PC-9 (cell line): Measurements from ENCODE around the gene GNA15. TPM values are rescaled to one million over a fixed set of nuclear protein-coding genes. Genes with fewer than 3 reads are reported as not detected.

ENCODE experiments used
- BruUV-seq: library from RNA; stranded (reverse); fragments of 400-500 nt; replicated peaks from 2 replicates; lab custom pipeline; 2021; lab: Mats Ljungman, UMichigan
- CTCF ChIA-PET: fragments of 300-600 bp; sonication (Branson Sonifier 250); formaldehyde crosslinking; loops from one replicate; lab custom pipeline; 2022; ENCODE audit warnings: antibody characterized with exemption; lab: Charles Lee
- POLR2A ChIA-PET: fragments of 300-600 bp; sonication (Branson Sonifier 250); formaldehyde crosslinking; loops from one replicate; lab custom pipeline; 2022; ENCODE audit warnings: antibody characterized with exemption; ENCODE audit not compliant: unreplicated experiment; lab: Charles Lee
- DNase-seq, 2 experiments: peaks; one replicate each; pipeline versions ENCODE4 v3.0.0 to v3.0.0-alpha.2; 2015 to 2022; ENCODE audit warnings: mixed read lengths in 1 of 2
- H2AFZ ChIP-seq: fragments of 200-600 bp; sonication (generic); 2 replicates; pipeline ENCODE4 v1.8.1; 2017; ENCODE audit warnings: antibody characterized with exemption
- H3F3A ChIP-seq: fragments of 200-600 bp; sonication (generic); 2 replicates; pipeline ENCODE4 v1.8.1; 2017; ENCODE audit warnings: antibody characterized with exemption, mild to moderate bottlenecking, low read depth; ENCODE audit not compliant: insufficient read depth
- H3K27ac ChIP-seq: fragments of 200-600 bp; sonication (generic); 2 replicates; pipeline ENCODE4 v1.6.1; 2016; ENCODE audit warnings: mixed run types
- H3K27me3 ChIP-seq: fragments of 200-600 bp; sonication (generic); 2 replicates; pipeline ENCODE4 v1.6.1; 2016; ENCODE audit warnings: low read depth, mixed run types; ENCODE audit not compliant: insufficient read depth
- H3K36me3 ChIP-seq: fragments of 200-600 bp; sonication (generic); 2 replicates; pipeline ENCODE4 v1.6.1; 2016; ENCODE audit warnings: low read depth, mixed run types
- H3K4me1 ChIP-seq: fragments of 200-600 bp; sonication (generic); replicated peaks from 2 replicates; pipeline ENCODE4 v1.6.1; 2016; ENCODE audit warnings: mixed run types; ENCODE audit not compliant: insufficient read depth
- H3K4me2 ChIP-seq: fragments of 200-600 bp; sonication (generic); 2 replicates; pipeline ENCODE4 v1.6.1; 2017; ENCODE audit warnings: mixed run types
- H3K4me3 ChIP-seq: fragments of 200-600 bp; sonication (generic); 2 replicates; pipeline ENCODE4 v1.6.1; 2016; ENCODE audit warnings: mixed run types
- H3K79me2 ChIP-seq: fragments of 200-600 bp; sonication (generic); 2 replicates; pipeline ENCODE4 v1.6.1; 2017; ENCODE audit warnings: low read depth, mixed run types
- H3K9me2 ChIP-seq: fragments of 200-600 bp; sonication (generic); 2 replicates; pipeline ENCODE4 v1.8.1; 2017; ENCODE audit warnings: mild to moderate bottlenecking; ENCODE audit not compliant: insufficient read depth
- H3K9me3 ChIP-seq: fragments of 200-600 bp; sonication (generic); 2 replicates; pipeline ENCODE4 v1.8.1; 2016; ENCODE audit warnings: low read depth; ENCODE audit not compliant: insufficient read depth
- H4K20me1 ChIP-seq: fragments of 200-600 bp; sonication (generic); 2 replicates; pipeline ENCODE4 v1.8.1; 2017; ENCODE audit not compliant: insufficient read depth
- EZH2 ChIP-seq: fragments of 200-600 bp; sonication (generic); IDR thresholded peaks from 2 replicates; pipeline ENCODE4 v1.8.0; 2017; ENCODE audit warnings: antibody characterized with exemption, low read depth
- intact Hi-C: fragments of 100-400 bp; cut with micrococcal nuclease; formaldehyde crosslinking; loops from one replicate; pipeline ENCODE4 v1.10.0; 2022; ENCODE audit not compliant: unreplicated experiment
- total RNA-seq: library from RNA; stranded (reverse); gene quantifications from 2 replicates; pipeline ENCODE4 v1.2.3, GENCODE V29; 2021
- TF ChIP-seq, protein P1 (sequence below): fragments of 200-600 bp; sonication (generic); conservative IDR thresholded peaks from 2 replicates; pipeline ENCODE4 v1.6.1; 2017; ENCODE audit warnings: mixed run types, antibody characterized with exemption, mild to moderate bottlenecking, moderate library complexity

Gene GNA15
- total RNA-seq, 1 experiment from 2014 or later: 14.2 TPM

- ChIA-PET POLR2A (no interaction called here), CTCF (no interaction called here)
- Histone ChIP-seq H3K36me3 (no peaks in the 10 kb centered on the region), H3K27ac (no peak overlapping the region), H3K4me3 (no peak overlapping the region), H3K4me2 (no peak overlapping the region), H3F3A (no peaks in the 10 kb centered on the region), H2AFZ (no peak overlapping the region), H4K20me1 (no peaks in the 10 kb centered on the region), H3K9me2 (no peaks in the 10 kb centered on the region), H3K79me2 (no peaks in the 10 kb centered on the region), H3K4me1 (no peaks in the 10 kb centered on the region), H3K27me3 (no peaks in the 10 kb centered on the region), H3K9me3 (no peaks in the 10 kb centered on the region)
- no TSS peak for BruUV-seq
- no peak for TF ChIP-seq EZH2
- TF ChIP-seq, protein P1, sequence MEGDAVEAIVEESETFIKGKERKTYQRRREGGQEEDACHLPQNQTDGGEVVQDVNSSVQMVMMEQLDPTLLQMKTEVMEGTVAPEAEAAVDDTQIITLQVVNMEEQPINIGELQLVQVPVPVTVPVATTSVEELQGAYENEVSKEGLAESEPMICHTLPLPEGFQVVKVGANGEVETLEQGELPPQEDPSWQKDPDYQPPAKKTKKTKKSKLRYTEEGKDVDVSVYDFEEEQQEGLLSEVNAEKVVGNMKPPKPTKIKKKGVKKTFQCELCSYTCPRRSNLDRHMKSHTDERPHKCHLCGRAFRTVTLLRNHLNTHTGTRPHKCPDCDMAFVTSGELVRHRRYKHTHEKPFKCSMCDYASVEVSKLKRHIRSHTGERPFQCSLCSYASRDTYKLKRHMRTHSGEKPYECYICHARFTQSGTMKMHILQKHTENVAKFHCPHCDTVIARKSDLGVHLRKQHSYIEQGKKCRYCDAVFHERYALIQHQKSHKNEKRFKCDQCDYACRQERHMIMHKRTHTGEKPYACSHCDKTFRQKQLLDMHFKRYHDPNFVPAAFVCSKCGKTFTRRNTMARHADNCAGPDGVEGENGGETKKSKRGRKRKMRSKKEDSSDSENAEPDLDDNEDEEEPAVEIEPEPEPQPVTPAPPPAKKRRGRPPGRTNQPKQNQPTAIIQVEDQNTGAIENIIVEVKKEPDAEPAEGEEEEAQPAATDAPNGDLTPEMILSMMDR: no peak
- no peak for DNase-seq
- intact Hi-C loops: no loop called here
These were observed 17.4 kb upstream of the GNA15 start for GRCh38 chr19:3118232-3119070.

- CTCF ChIA-PET: no interaction called here
- intact Hi-C loops: no loop called here
- Histone ChIP-seq H3K79me2 (no peaks in the 10 kb centered on the region), H3K4me1 (no peaks in the 10 kb centered on the region), H3K4me3 (no peak overlapping the region), H3K9me3 (no peaks in the 10 kb centered on the region), H3K27ac (no peak overlapping the region), H3K9me2 (no peaks in the 10 kb centered on the region), H3K36me3 (no peaks in the 10 kb centered on the region), H4K20me1 (no peaks in the 10 kb centered on the region), H3F3A (no peaks in the 10 kb centered on the region), H2AFZ (no peak overlapping the region), H3K27me3 (no peaks in the 10 kb centered on the region), H3K4me2 (no peak overlapping the region)
- no peak for TF ChIP-seq EZH2
- TF ChIP-seq, protein P1: no peak
- no peak for DNase-seq
- no TSS peak for BruUV-seq
- POLR2A ChIA-PET: no interaction called here
These were observed 16.7 kb upstream of the GNA15 start for GRCh38 chr19:3119071-3119595.

DNA sequence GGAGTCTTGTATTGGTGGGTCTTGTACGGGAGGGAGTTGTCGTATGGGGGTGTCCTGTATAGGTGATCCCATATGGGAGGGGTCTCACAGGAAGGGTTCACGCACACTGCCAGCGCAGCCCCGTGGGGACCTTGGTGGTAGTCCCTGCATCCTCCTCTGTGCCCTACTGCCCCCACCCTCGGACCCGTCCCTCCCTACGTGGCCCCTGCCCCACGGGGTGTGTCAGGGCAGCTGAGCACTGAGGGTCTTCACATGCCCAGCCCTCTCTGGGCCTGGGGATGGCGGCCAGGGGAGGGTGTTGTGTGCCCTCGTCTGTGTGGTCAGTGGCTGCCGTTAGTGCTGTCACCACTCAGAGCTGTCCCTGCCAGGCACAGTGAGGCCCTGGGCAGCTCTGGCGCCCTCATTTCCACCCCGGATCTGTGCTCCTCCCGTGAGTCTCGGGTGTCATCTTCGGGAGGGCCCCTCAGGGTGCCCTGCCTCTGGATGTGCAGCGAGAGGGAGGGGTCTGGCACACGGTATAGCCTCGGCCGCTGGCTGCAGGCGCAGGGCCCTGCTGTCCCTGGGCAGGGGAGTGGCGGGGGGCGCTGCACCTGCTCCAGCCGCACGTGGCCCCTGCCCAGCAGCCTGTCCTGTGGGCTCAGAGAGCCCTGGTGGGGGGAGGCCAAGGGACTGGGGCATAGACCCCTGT, 16.0 kb upstream of the GNA15 start:
- H3K27me3 ChIP-seq: no peaks in the 10 kb centered on the region
- intact Hi-C loops: no loop called here

More for the DNA sequence above, 16.0 kb upstream of the GNA15 start:
- no peak overlapping the region for H2AFZ ChIP-seq
- ChIA-PET CTCF (no interaction called here), POLR2A (no interaction called here)
- no peaks in the 10 kb centered on the region for H3K9me3 ChIP-seq
- H3K36me3 ChIP-seq: no peaks in the 10 kb centered on the region
- no peaks in the 10 kb centered on the region for H3K79me2 ChIP-seq
- no peak overlapping the region for H3K27ac ChIP-seq
- no peak overlapping the region for H3K4me3 ChIP-seq
- H3F3A ChIP-seq: no peaks in the 10 kb centered on the region
- no peaks in the 10 kb centered on the region for H3K9me2 ChIP-seq
- no peaks in the 10 kb centered on the region for H3K4me1 ChIP-seq
- no peak overlapping the region for H3K4me2 ChIP-seq
- no peak for TF ChIP-seq EZH2
- TF ChIP-seq, protein P1: no peak
- DNase-seq: no peak
- H4K20me1 ChIP-seq: no peaks in the 10 kb centered on the region
- BruUV-seq: no TSS peak
